Chondrocyte (in vitro differentiated cells): ENCODE measurements around the gene PGRMC1. TPM values are rescaled to one million over a fixed set of nuclear protein-coding genes. Genes with fewer than 3 reads are reported as not detected.
"Not testable (repeated sequence)": the region's sequence is repeated elsewhere in the genome, so short reads cannot be mapped to it uniquely, and the experiment has no call there.

Source experiments
- DNase-seq: peaks from one replicate; pipeline ENCODE4 v3.0.0; 2021; ENCODE audit warnings: mixed read lengths, low spot score
- H3K27ac Mint-ChIP-seq: one replicate; pipeline ENCODE4 v1.8.0; 2021; ENCODE audit warnings: mild to moderate bottlenecking, moderate library complexity, mixed read lengths; ENCODE audit not compliant: unreplicated experiment
- H3K27me3 Mint-ChIP-seq: 2 replicates; pipeline ENCODE4 v1.8.0; 2021; ENCODE audit warnings: low read depth, mixed read lengths
- H3K36me3 Mint-ChIP-seq: 2 replicates; pipeline ENCODE4 v1.8.0; 2021; ENCODE audit warnings: low read depth, mixed read lengths
- H3K4me1 Mint-ChIP-seq: 2 replicates; pipeline ENCODE4 v1.8.0; 2021; ENCODE audit warnings: low read depth, mild to moderate bottlenecking, mixed read lengths
- H3K4me3 Mint-ChIP-seq: one replicate; pipeline ENCODE4 v1.8.0; 2021; ENCODE audit warnings: mild to moderate bottlenecking, moderate library complexity, mixed read lengths; ENCODE audit not compliant: unreplicated experiment
- H3K9me3 Mint-ChIP-seq: 2 replicates; pipeline ENCODE4 v1.8.0; 2021; ENCODE audit warnings: low read depth, mixed read lengths
- total RNA-seq: library from RNA; stranded (reverse); gene quantifications from 3 replicates; pipeline ENCODE4 v1.2.1, GENCODE V29; 2021
- TF ChIP-seq, protein P1 (sequence below): fragments of 200-600 bp; sonication (generic); IDR thresholded peaks from 2 replicates; pipeline ENCODE4 v1.5.0; 2021; ENCODE audit warnings: antibody characterized with exemption, mild to moderate bottlenecking, moderate library complexity

PGRMC1 gene
- total RNA-seq, 1 donor from 2014 or later: 59.9 TPM

DNA sequence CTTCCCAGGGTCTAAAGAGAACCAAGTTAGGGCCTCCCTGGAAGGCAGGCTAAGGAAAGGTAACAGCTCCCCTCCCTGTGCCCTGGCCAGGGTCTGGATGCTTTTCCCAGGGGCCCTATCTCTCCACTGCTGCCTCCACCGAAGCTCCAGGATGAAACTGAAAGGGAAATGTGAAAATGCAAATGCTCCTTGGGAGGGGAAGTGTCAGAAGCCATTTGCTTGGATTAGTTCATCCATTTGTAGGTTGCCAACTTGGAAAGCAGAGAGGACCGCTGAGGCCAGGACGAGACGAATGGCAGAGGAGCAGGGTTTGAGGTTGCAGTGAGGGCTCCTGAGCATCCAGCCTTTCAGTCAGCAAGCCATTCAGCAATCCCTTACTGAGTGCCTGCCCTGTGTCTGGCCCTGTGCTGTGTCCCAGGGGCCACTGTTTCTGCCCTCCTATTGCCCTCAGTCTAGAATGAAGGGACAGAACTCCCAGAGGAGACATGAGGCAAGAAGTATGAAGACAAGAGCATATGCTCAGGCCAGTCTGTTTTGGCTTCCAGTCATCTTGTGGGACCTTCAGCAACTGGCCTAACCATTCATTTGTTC lies 45.9 kb upstream of the PGRMC1 start:
- no peaks in the 10 kb centered on the region for H3K36me3 Mint-ChIP-seq
- H3K27me3 Mint-ChIP-seq: peaks cover 4% of the 10 kb centered on the region
- H3K4me1 Mint-ChIP-seq: peaks cover 4% of the 10 kb centered on the region
- no peak overlapping the region for H3K4me3 Mint-ChIP-seq
- DNase-seq: no peak
- H3K27ac Mint-ChIP-seq: no peak overlapping the region
- TF ChIP-seq, protein P1, sequence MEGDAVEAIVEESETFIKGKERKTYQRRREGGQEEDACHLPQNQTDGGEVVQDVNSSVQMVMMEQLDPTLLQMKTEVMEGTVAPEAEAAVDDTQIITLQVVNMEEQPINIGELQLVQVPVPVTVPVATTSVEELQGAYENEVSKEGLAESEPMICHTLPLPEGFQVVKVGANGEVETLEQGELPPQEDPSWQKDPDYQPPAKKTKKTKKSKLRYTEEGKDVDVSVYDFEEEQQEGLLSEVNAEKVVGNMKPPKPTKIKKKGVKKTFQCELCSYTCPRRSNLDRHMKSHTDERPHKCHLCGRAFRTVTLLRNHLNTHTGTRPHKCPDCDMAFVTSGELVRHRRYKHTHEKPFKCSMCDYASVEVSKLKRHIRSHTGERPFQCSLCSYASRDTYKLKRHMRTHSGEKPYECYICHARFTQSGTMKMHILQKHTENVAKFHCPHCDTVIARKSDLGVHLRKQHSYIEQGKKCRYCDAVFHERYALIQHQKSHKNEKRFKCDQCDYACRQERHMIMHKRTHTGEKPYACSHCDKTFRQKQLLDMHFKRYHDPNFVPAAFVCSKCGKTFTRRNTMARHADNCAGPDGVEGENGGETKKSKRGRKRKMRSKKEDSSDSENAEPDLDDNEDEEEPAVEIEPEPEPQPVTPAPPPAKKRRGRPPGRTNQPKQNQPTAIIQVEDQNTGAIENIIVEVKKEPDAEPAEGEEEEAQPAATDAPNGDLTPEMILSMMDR: no peak
- H3K9me3 Mint-ChIP-seq: peaks cover 4% of the 10 kb centered on the region

DNA sequence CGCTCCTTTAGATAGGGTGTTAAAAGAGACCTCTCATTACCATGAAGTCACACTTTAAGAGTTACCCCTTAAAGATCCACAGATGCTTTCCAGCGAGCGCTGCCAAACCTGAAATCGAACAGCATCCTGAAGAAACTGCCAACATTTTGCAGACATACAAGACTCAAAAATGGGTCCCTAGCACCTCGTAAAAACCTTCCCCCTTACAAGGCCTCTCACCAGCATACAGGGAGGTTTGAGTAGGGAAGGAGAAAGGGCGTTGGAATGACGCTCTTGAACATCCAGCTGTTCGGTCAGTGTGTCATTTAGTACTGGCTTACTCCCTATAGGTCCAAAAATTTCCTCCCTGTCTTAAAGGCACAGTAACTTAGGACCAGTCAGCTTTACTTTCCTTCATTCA lies 45.3 kb upstream of the PGRMC1 start:
- no peaks in the 10 kb centered on the region for H3K36me3 Mint-ChIP-seq
- H3K4me3 Mint-ChIP-seq: no peak overlapping the region
- peaks cover 1% of the 10 kb centered on the region for H3K27me3 Mint-ChIP-seq
- H3K4me1 Mint-ChIP-seq: peaks cover 4% of the 10 kb centered on the region
- TF ChIP-seq, protein P1: no peak
- peaks cover 4% of the 10 kb centered on the region for H3K9me3 Mint-ChIP-seq
- no peak for DNase-seq
- no peak overlapping the region for H3K27ac Mint-ChIP-seq

DNA sequence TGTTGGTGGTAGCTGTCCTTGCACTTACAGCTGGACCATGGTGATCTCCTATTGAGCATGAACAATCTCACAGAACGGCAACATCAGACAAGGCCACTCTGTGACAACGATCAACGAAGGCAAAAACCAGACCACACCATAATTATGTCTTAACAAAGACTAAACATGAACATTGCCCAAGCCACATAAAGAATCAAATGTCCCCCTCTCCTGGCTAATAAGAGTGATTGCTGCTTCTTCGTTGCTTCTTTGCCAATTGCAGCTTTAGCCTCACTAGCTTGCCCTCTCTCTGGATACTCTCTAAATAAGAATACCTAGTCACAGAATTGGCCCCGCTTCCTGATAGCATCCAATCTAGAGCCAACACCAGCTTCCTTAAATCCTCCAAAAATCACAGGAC lies 41.5 kb upstream of the PGRMC1 start:
- H3K27me3 Mint-ChIP-seq: peaks cover 3% of the 10 kb centered on the region
- peaks cover under 1% of the 10 kb centered on the region for H3K4me1 Mint-ChIP-seq
- no peak overlapping the region for H3K4me3 Mint-ChIP-seq
- no peak for DNase-seq
- H3K27ac Mint-ChIP-seq: no peak overlapping the region
- no peaks in the 10 kb centered on the region for H3K36me3 Mint-ChIP-seq
- H3K9me3 Mint-ChIP-seq: peaks cover 9% of the 10 kb centered on the region
- TF ChIP-seq, protein P1: peak; percentile 61

DNA sequence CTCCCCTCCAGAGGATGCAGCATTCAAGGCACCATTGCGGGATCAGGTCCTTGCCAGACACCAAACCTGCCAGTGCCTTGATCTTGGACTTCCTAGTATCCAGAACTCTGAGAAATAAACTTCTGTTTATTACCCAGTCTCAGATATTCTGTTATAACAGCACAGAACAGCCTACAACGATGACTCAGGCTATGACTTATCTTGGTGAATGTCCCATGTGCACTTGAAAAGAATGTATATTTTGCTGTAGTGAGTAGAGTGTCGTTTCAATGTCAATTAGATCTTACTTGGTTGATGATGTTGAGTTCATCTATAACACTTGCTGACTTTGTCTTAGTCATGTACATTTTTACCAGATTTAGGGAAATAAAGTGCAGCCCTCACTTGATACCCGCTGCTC lies 34.5 kb upstream of the PGRMC1 start:
- Mint-ChIP-seq H3K4me1 (no peaks in the 10 kb centered on the region), H3K27me3 (peaks cover 1% of the 10 kb centered on the region), H3K4me3 (no peak overlapping the region), H3K27ac (no peak overlapping the region), H3K36me3 (no peaks in the 10 kb centered on the region), H3K9me3 (peaks cover 3% of the 10 kb centered on the region)
- DNase-seq: no peak
- TF ChIP-seq, protein P1: no peak

DNA sequence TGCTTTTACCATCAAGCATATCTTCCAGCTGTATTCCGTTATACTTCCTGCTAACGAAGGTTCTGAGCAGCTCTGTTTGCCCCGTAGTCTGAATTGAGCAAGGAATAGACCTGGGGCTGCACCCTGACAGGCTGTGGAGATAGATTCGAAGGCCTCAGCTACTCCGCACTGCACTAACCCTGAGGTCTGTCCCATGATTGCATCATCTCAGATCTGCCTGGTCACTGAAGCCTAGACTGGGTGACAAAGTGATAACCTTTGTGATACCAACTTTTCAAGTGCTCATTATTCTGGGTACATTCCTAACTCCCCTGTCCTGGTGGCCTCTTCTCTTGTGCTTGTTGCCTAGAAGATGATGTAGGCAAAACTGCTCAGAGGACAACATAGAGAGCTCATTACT lies 29.9 kb upstream of the PGRMC1 start:
- H3K9me3 Mint-ChIP-seq: no peaks in the 10 kb centered on the region
- TF ChIP-seq, protein P1: no peak
- H3K36me3 Mint-ChIP-seq: peaks cover 1% of the 10 kb centered on the region
- no peaks in the 10 kb centered on the region for H3K27me3 Mint-ChIP-seq
- DNase-seq: no peak
- no peak overlapping the region for H3K27ac Mint-ChIP-seq
- H3K4me3 Mint-ChIP-seq: no peak overlapping the region
- H3K4me1 Mint-ChIP-seq: no peaks in the 10 kb centered on the region

DNA sequence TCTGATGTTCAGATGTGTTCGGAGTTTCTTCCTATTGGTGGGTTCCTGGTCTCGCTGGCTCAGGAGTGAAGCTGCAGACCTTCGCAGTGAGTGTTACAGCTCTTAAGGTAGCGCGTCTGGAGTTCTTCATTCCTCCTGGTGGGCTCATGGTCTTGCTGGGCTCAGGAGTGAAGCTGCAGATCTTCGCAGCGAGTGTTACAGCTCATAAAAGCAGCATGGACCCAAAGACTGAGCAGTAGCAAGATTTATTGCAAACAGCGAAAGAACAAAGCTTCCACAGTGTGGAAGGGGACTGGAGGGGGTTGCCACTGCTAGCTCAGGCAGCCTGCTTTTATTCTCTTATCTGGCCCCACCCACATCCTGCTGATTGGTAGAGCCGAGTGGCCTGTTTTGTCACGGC lies 28.6 kb upstream of the PGRMC1 start:
- H3K4me3 Mint-ChIP-seq, H3K4me1 Mint-ChIP-seq, DNase-seq, H3K9me3 Mint-ChIP-seq, H3K27me3 Mint-ChIP-seq, H3K27ac Mint-ChIP-seq, H3K36me3 Mint-ChIP-seq: not testable (repeated sequence)
